Hepatocyte (in vitro differentiated cells): ENCODE data around the gene SMIM11. TPM values are rescaled to one million over a fixed set of nuclear protein-coding genes. Genes with fewer than 3 reads are reported as not detected.

Source experiments
- DNase-seq: peaks from one replicate; pipeline ENCODE4 v3.0.0-alpha.2; 2016; ENCODE audit warnings: low spot score
- H2AFZ ChIP-seq: fragments of 200-600 bp; sonication (generic); 2 replicates; pipeline ENCODE4 v1.6.0; 2016; ENCODE audit warnings: antibody characterized with exemption, mild to moderate bottlenecking
- H3K27ac ChIP-seq: fragments of 200-600 bp; sonication (generic); 2 replicates; pipeline ENCODE4 v1.5.1; 2016; ENCODE audit warnings: mild to moderate bottlenecking
- H3K27me3 ChIP-seq: fragments of 200-600 bp; sonication (generic); 2 replicates; pipeline ENCODE4 v1.6.1; 2016
- H3K36me3 ChIP-seq: fragments of 200-600 bp; sonication (generic); replicated peaks from 2 replicates; pipeline ENCODE4 v1.5.1; 2016; ENCODE audit warnings: low read depth; ENCODE audit not compliant: insufficient read depth
- H3K4me1 ChIP-seq: fragments of 200-600 bp; sonication (generic); 2 replicates; pipeline ENCODE4 v1.5.1; 2016; ENCODE audit warnings: mild to moderate bottlenecking, moderate library complexity; ENCODE audit not compliant: insufficient read depth
- H3K4me2 ChIP-seq: fragments of 200-600 bp; sonication (generic); 2 replicates; pipeline ENCODE4 v1.6.0; 2016
- H3K4me3 ChIP-seq: fragments of 200-600 bp; sonication (generic); 2 replicates; pipeline ENCODE4 v1.5.1; 2016; ENCODE audit warnings: mild to moderate bottlenecking
- H3K79me2 ChIP-seq: fragments of 200-600 bp; sonication (generic); 2 replicates; pipeline ENCODE4 v1.6.0; 2017; ENCODE audit warnings: mild to moderate bottlenecking
- H3K9me2 ChIP-seq: fragments of 200-600 bp; sonication (generic); replicated peaks from 2 replicates; pipeline ENCODE4 v1.6.0; 2017; ENCODE audit warnings: mild to moderate bottlenecking; ENCODE audit not compliant: insufficient read depth
- H3K9me3 ChIP-seq: fragments of 200-600 bp; sonication (generic); 2 replicates; pipeline ENCODE4 v1.5.1; 2016; ENCODE audit warnings: low read depth, mild to moderate bottlenecking
- H4K20me1 ChIP-seq: fragments of 200-600 bp; sonication (generic); 2 replicates; pipeline ENCODE4 v1.6.0; 2016; ENCODE audit warnings: mild to moderate bottlenecking; ENCODE audit not compliant: insufficient read depth, poor library complexity, severe bottlenecking
- EZH2 ChIP-seq: fragments of 200-600 bp; sonication (generic); IDR thresholded peaks from 2 replicates; pipeline ENCODE4 v1.6.1; 2016; ENCODE audit warnings: antibody characterized with exemption, mild to moderate bottlenecking, borderline replicate concordance
- EZH2phosphoT487 ChIP-seq: fragments of 200-600 bp; sonication (generic); IDR thresholded peaks from one replicate; pipeline ENCODE4 v1.6.1; 2018; ENCODE audit warnings: antibody characterized with exemption, mild to moderate bottlenecking, low read depth, moderate library complexity; ENCODE audit not compliant: unreplicated experiment, severe bottlenecking
- WGBS: methylation state at CpG from one replicate; pipeline ENCODE4 v1.1.6; 2016; ENCODE audit warnings: low lambda C conversion rate; ENCODE audit errors: missing lambda C conversion rate; 5-methylcytosine and 5-hydroxymethylcytosine counted together
- polyA plus RNA-seq: library from polyadenylated mRNA; unstranded; fragments of >200 nt; fragmentation: Nextera tagmentation; extraction: Ambion mirVana; gene quantifications from 2 replicates; pipeline ENCODE4 v1.2.1, GENCODE V29; 2016
- total RNA-seq: library from RNA; depleted of rRNA; stranded (reverse); fragments of >200 nt; gene quantifications from 2 replicates; pipeline ENCODE4 v1.2.3, GENCODE V29; 2014
- TF ChIP-seq, protein P1 (sequence below): fragments of 200-600 bp; sonication (generic); IDR thresholded peaks from 2 replicates; pipeline ENCODE4 v1.5.1; 2016; ENCODE audit warnings: antibody characterized with exemption, mild to moderate bottlenecking; ENCODE audit not compliant: poor library complexity

SMIM11 gene
- total and polyA plus RNA-seq, 2 experiments from 2014 or later, result 2.7 to 6.6 TPM

- no peaks in the 10 kb centered on the region for H3K27me3 ChIP-seq
- H3K9me2 ChIP-seq, result no peaks in the 10 kb centered on the region
- H3K79me2 ChIP-seq, result no peaks in the 10 kb centered on the region
- TF ChIP-seq EZH2phosphoT487 (no peak), EZH2 (no peak)
- TF ChIP-seq, protein P1, sequence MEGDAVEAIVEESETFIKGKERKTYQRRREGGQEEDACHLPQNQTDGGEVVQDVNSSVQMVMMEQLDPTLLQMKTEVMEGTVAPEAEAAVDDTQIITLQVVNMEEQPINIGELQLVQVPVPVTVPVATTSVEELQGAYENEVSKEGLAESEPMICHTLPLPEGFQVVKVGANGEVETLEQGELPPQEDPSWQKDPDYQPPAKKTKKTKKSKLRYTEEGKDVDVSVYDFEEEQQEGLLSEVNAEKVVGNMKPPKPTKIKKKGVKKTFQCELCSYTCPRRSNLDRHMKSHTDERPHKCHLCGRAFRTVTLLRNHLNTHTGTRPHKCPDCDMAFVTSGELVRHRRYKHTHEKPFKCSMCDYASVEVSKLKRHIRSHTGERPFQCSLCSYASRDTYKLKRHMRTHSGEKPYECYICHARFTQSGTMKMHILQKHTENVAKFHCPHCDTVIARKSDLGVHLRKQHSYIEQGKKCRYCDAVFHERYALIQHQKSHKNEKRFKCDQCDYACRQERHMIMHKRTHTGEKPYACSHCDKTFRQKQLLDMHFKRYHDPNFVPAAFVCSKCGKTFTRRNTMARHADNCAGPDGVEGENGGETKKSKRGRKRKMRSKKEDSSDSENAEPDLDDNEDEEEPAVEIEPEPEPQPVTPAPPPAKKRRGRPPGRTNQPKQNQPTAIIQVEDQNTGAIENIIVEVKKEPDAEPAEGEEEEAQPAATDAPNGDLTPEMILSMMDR, result no peak
- H3K27ac ChIP-seq, result peak overlapping the region; percentile 21
- H3K4me3 ChIP-seq, result no peak overlapping the region
- H3K9me3 ChIP-seq, result no peaks in the 10 kb centered on the region
- no peaks in the 10 kb centered on the region for H3K36me3 ChIP-seq
- peak overlapping the region; percentile 11 for H3K4me2 ChIP-seq
- no peaks in the 10 kb centered on the region for H4K20me1 ChIP-seq
- no peak overlapping the region for H2AFZ ChIP-seq
- WGBS, result 76% methylated on average over 13 of the region's 13 CpGs
- DNase-seq, result no peak
- H3K4me1 ChIP-seq, result peaks cover 11% of the 10 kb centered on the region
These were observed 38.4 kb upstream of the SMIM11 start for GRCh38 chr21:34336756-34337391.

- Histone ChIP-seq H3K27ac (no peak overlapping the region), H3K36me3 (no peaks in the 10 kb centered on the region), H2AFZ (no peak overlapping the region), H3K27me3 (no peaks in the 10 kb centered on the region), H3K4me1 (peaks cover 11% of the 10 kb centered on the region), H3K9me3 (no peaks in the 10 kb centered on the region), H3K9me2 (no peaks in the 10 kb centered on the region), H4K20me1 (no peaks in the 10 kb centered on the region), H3K4me2 (no peak overlapping the region), H3K4me3 (no peak overlapping the region), H3K79me2 (no peaks in the 10 kb centered on the region)
- no peak for DNase-seq
- WGBS, result 83% methylated on average over 6 of the region's 6 CpGs
- TF ChIP-seq EZH2, result no peak
These were observed 37.6 kb upstream of the SMIM11 start for GRCh38 chr21:34337741-34338140.

GRCh38 chr21:34338226-34338625 lies 37.1 kb upstream of the SMIM11 start:
- no peak for TF ChIP-seq EZH2
- TF ChIP-seq, protein P1, result no peak
- TF ChIP-seq EZH2phosphoT487, result no peak
- no peaks in the 10 kb centered on the region for H3K9me3 ChIP-seq
- no peak overlapping the region for H3K4me3 ChIP-seq
- 97% methylated on average over 8 of the region's 8 CpGs for WGBS
- no peak overlapping the region for H2AFZ ChIP-seq
- no peaks in the 10 kb centered on the region for H3K79me2 ChIP-seq
- H3K4me1 ChIP-seq, result peaks cover 11% of the 10 kb centered on the region
- H3K9me2 ChIP-seq, result no peaks in the 10 kb centered on the region
- no peak overlapping the region for H3K4me2 ChIP-seq
- no peak overlapping the region for H3K27ac ChIP-seq
- no peaks in the 10 kb centered on the region for H4K20me1 ChIP-seq
- no peaks in the 10 kb centered on the region for H3K36me3 ChIP-seq
- DNase-seq, result no peak
- no peaks in the 10 kb centered on the region for H3K27me3 ChIP-seq

DNA sequence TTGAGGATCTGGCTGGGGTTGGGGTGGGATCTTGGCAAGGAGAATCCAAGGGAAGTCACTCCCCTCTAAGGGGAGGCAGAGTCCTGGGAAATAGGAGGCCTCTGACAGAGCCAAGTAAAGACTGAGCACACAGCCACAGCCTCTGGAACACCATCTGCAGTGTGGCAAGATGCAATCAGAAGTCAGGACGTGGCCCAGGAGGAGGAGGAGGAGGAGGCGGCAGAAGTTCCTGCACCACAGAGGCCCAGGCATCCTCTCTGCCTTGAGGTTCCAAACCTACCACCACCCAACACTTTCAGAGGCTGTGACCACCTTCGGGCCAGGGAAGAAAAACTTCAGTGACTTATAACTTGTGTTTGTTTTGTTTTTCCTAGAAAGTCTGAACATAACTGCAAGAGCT lies 35.2 kb upstream of the SMIM11 start:
- Histone ChIP-seq H4K20me1 (no peaks in the 10 kb centered on the region), H3K4me2 (no peak overlapping the region), H3K4me3 (no peak overlapping the region), H3K27me3 (no peaks in the 10 kb centered on the region), H3K79me2 (no peaks in the 10 kb centered on the region), H3K36me3 (no peaks in the 10 kb centered on the region), H3K27ac (no peak overlapping the region), H3K9me2 (no peaks in the 10 kb centered on the region), H3K9me3 (no peaks in the 10 kb centered on the region), H2AFZ (no peak overlapping the region), H3K4me1 (peaks cover 11% of the 10 kb centered on the region)
- no peak for DNase-seq
- WGBS, result 85% methylated on average over 3 of the region's 3 CpGs
- TF ChIP-seq EZH2phosphoT487 (no peak), EZH2 (no peak)
- TF ChIP-seq, protein P1, result no peak
